Left cardiac atrium (tissue), 4 donors: ENCODE results near the gene SLC9B1. TPM values are rescaled to one million over a fixed set of nuclear protein-coding genes. Genes with fewer than 3 reads are reported as not detected.

ENCODE experiments used
- ATAC-seq, 2 donors: fragments of 200-7000 bp; cut with Tn5 transposase; one replicate each; pipeline ENCODE4 v1.9.1; 2020; ENCODE audit warnings: mild to moderate bottlenecking in 2 of 2, moderate library complexity in 2 of 2
- DNase-seq: peaks from one replicate; pipeline ENCODE4 v3.0.0-alpha.2; 2020
- intact Hi-C, 2 donors: fragments of 100-400 bp; cut with DNase I; formaldehyde crosslinking; loops; one replicate each; pipeline versions ENCODE4 v1.14.1 to v1.15.1; 2022 to 2023
- total RNA-seq, 2 donors: library from RNA; stranded (reverse); fragmentation: NEBNext Ultra II Directional; extraction: Animal tissue kit (Norgen Biotek cat#: 25700); gene quantifications; one replicate each; pipeline ENCODE4 v1.2.1, GENCODE V29; 2021
- donor health status: DM: no; HTN: yes; CAD: no.
- donor health status: DM: no; HTN: yes; CAD: no; lungs with severe emphysema.
- donor health status: DM: yes; HTN: yes; CAD: no.
- donor health status: Dilated cardiomyopathy.

Gene SLC9B1
- total RNA-seq, 2 donors from 2014 or later, result 1.0 to 1.1 TPM

DNA sequence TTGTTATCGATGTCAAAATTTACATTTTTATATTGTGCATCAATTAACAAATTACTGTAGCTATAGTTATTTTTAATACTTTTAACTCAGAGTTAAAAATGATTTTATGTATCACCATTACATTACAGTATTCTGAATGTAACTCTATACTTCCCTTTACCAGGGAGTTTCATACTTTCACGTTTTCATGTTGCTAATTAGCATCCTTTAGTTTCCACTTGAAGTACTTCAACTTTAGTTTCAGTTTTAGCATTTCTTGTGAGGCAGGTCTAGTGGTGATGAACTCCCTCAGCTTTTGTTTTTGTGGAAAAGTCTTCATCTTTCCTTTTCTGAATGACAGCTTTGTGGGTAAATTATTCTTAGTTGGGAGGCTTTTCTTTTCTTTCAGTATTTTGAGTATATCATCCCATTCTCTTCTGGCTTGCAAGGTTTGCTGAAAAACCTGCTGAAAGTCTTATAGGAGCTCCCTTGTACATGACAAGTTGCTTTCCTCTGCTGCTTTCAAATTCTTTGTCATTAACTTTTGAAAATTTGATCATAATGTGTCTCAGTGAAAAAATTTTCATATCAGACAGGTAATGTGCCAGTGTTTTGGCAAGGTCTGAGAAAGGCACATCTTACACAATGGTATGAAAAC is 160.6 kb downstream of the SLC9B1 start:
- no peak for DNase-seq
- intact Hi-C loops, result no loop called here
- ATAC-seq, result no peak

Other genes with a start within 250 kb of the SLC9B1 start
- 100 to 1,000 TPM; 233 to 294 TPM for gene UBE2D3, start 192.2 kb downstream of the SLC9B1 start, total RNA-seq
- 10 to 100 TPM; 18.5 to 20.0 TPM for gene CISD2, start 150.7 kb downstream of the SLC9B1 start, total RNA-seq
- 10 to 100 TPM in 1 of 2 donors, 1 to 10 TPM in 1; 4.9 to 11.5 TPM for gene SLC9B2, start 57.1 kb upstream of the SLC9B1 start, total RNA-seq
- 10 to 100 TPM; 28.0 to 36.7 TPM for gene BDH2, start 80.1 kb upstream of the SLC9B1 start, total RNA-seq
- under 1 TPM; 0.31 to 0.71 TPM for gene CENPE, start 178.6 kb upstream of the SLC9B1 start, total RNA-seq